Measurements from ENCODE around the gene C2CD2L. TPM values are rescaled to one million over a fixed set of nuclear protein-coding genes. Genes with fewer than 3 reads are reported as not detected.
"Not testable (repeated sequence)": the region's sequence is repeated elsewhere in the genome, so short reads cannot be mapped to it uniquely, and the experiment has no call there.

Gene C2CD2L
- total and polyA plus RNA-seq, 2 donors (not counting 1 experiment from before 2014, with no cell fraction given): 3.0 TPM

DNA sequence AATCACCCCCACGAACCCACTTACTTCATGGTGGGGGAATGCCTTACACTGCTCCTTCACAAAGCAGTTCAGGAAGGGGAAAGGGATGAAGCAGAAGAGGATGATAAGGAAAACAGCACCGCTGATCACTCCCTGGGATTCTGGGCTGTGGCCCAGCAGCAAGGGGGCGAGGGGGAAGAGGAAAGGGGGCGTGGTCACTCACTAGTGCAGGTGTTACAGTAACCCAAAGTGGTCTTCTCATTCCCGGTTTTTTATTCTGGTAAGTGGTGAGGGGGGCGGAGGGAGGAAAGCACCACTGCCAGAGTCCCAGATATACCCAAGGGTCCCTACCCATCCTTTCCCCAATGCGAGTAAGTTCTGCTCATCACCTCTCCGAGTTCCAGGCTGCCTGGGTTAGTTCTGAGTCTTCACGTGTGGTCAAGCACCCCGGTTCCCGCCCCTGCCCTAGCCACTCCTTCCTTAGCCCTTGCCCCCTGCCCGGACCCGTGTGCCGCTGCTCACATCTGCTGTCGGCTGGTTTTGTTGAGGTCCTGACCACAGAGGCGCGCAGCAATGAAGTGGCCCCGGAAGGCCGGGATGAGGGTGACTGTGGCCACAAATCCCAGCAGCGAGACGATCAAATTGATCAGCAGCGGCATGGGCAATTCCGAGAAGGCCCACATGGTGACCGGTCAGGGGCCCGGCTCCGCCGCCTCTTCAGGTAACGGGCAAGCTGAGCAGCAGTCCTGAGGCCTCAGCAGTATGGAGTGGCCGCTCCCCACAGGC is 6.0 kb upstream of the C2CD2L start:
- peak overlapping the region; percentile 79 for H3K9ac ChIP-seq (ENCODE audit: insufficient read depth, low read length)
- H3K36me3 ChIP-seq (ENCODE audit: control insufficient read depth, insufficient read depth, low read length): peaks cover 9% of the 10 kb centered on the region
- TF ChIP-seq, protein P1, sequence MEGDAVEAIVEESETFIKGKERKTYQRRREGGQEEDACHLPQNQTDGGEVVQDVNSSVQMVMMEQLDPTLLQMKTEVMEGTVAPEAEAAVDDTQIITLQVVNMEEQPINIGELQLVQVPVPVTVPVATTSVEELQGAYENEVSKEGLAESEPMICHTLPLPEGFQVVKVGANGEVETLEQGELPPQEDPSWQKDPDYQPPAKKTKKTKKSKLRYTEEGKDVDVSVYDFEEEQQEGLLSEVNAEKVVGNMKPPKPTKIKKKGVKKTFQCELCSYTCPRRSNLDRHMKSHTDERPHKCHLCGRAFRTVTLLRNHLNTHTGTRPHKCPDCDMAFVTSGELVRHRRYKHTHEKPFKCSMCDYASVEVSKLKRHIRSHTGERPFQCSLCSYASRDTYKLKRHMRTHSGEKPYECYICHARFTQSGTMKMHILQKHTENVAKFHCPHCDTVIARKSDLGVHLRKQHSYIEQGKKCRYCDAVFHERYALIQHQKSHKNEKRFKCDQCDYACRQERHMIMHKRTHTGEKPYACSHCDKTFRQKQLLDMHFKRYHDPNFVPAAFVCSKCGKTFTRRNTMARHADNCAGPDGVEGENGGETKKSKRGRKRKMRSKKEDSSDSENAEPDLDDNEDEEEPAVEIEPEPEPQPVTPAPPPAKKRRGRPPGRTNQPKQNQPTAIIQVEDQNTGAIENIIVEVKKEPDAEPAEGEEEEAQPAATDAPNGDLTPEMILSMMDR (conservative IDR thresholded peaks at IDR 0.05 in 1 of 2, IDR thresholded peaks at IDR 0.05 in 1 of 2; ENCODE audit: low read depth in 1 of 2, low read length in 2 of 2): no peak
- no peak for TF ChIP-seq EZH2 (IDR thresholded peaks at IDR 0.05; ENCODE audit: low read length, missing control alignments)
- H3K9me3 ChIP-seq (ENCODE audit: control insufficient read depth, insufficient read depth, low read depth, low read length): no peaks in the 10 kb centered on the region
- peak overlapping the region; percentile 77 for H2AFZ ChIP-seq (ENCODE audit: low read length)
- H3K79me2 ChIP-seq (ENCODE audit: control insufficient read depth, insufficient read depth, low read length): peaks cover 18% of the 10 kb centered on the region
- DNase-seq (ENCODE audit: low read depth in 2 of 2): no peak
- H4K20me1 ChIP-seq (ENCODE audit: control insufficient read depth, extremely low read depth, insufficient read depth, low read length): no peaks in the 10 kb centered on the region
- peak overlapping the region; percentile 96 for H3K27ac ChIP-seq (ENCODE audit: insufficient read depth, low read length)
- no peaks in the 10 kb centered on the region for H3K27me3 ChIP-seq (ENCODE audit: control insufficient read depth, insufficient read depth, low read length)
- peak overlapping the region; percentile 99 for H3K4me2 ChIP-seq (ENCODE audit: extremely low read depth, insufficient read depth, low read length)
- peaks cover 10% of the 10 kb centered on the region for H3K4me1 ChIP-seq (ENCODE audit: control insufficient read depth, extremely low read depth, insufficient read depth, low read length)
- H3K4me3 ChIP-seq (replicated peaks in 1 of 4; ENCODE audit: control extremely low read depth in 1 of 4, insufficient read depth in 1 of 4, low read depth in 3 of 4, low read length in 4 of 4): peak overlapping the region; percentile 71 to 90 (median 86)

DNA sequence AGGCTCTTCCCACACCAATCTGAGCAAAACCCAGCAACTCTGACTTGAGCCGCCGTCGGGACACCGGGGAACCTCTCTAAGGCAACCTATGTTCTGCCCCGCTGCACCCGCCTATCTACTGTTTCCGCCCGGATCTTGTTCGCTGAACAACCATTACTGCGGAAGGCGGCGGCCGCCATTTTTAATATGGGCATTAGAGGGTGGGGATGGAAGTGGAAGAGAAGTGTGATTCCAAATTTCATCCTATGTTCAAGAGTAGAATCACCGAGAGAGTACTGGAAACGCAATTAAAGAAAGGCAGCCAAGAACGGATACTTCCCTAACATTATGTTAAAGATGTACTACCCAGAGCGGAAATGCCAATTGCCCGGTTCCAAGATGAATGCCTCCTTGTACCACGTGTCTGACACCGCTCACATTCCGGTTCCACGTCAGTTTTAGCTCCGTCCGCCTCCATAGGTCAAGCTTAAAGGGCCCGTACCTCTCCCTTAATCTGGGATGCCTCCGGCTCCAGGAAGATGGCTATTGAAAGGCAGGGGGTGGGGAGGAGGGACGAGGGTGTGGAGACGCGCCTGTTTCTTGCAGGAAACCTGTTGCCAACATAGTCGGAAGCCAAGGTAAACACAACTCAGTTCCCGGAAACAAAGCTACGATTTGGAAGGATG is 5.3 kb upstream of the C2CD2L start, which contains the start of gene DPAGT1:
DPAGT1 (minus strand) TSS at position 95 of the 665 bp plus-strand sequence. CDS start 198 bp downstream, outside the sequence.
- no peaks in the 10 kb centered on the region for H4K20me1 ChIP-seq (ENCODE audit: control insufficient read depth, extremely low read depth, insufficient read depth, low read length)
- TF ChIP-seq, protein P1 (conservative IDR thresholded peaks at IDR 0.05 in 1 of 2, IDR thresholded peaks at IDR 0.05 in 1 of 2; ENCODE audit: low read depth in 1 of 2, low read length in 2 of 2): no peak
- no peak for TF ChIP-seq EZH2 (IDR thresholded peaks at IDR 0.05; ENCODE audit: low read length, missing control alignments)
- H3K9ac ChIP-seq (ENCODE audit: insufficient read depth, low read length): peak within 1 kb of the TSS; percentile 79
- H3K36me3 ChIP-seq (ENCODE audit: control insufficient read depth, insufficient read depth, low read length): peaks cover 9% of the 10 kb centered on the region
- peak within 1 kb of the TSS; percentile 71 to 90 (median 86) for H3K4me3 ChIP-seq (replicated peaks in 1 of 4; ENCODE audit: control extremely low read depth in 1 of 4, insufficient read depth in 1 of 4, low read depth in 3 of 4, low read length in 4 of 4)
- H3K9me3 ChIP-seq (ENCODE audit: control insufficient read depth, insufficient read depth, low read depth, low read length): no peaks in the 10 kb centered on the region
- peak; percentile 97 to 98 for DNase-seq (ENCODE audit: low read depth in 2 of 2)
- peak within 1 kb of the TSS; percentile 96 for H3K27ac ChIP-seq (ENCODE audit: insufficient read depth, low read length)
- peaks cover 14% of the 10 kb centered on the region for H3K4me1 ChIP-seq (ENCODE audit: control insufficient read depth, extremely low read depth, insufficient read depth, low read length)
- peak within 1 kb of the TSS; percentile 82 for H2AFZ ChIP-seq (ENCODE audit: low read length)
- H3K27me3 ChIP-seq (ENCODE audit: control insufficient read depth, insufficient read depth, low read length): no peaks in the 10 kb centered on the region
- H3K79me2 ChIP-seq (ENCODE audit: control insufficient read depth, insufficient read depth, low read length): peaks cover 18% of the 10 kb centered on the region
- peak within 1 kb of the TSS; percentile 99 for H3K4me2 ChIP-seq (ENCODE audit: extremely low read depth, insufficient read depth, low read length)

GRCh38 chr11:119103161-119103664 is 3.9 kb upstream of the C2CD2L start:
- not testable (repeated sequence) for H3K27me3 ChIP-seq (ENCODE audit: control insufficient read depth, insufficient read depth, low read length); DNase-seq (ENCODE audit: low read depth in 2 of 2); H3K9ac ChIP-seq (ENCODE audit: insufficient read depth, low read length); H3K36me3 ChIP-seq (ENCODE audit: control insufficient read depth, insufficient read depth, low read length); H4K20me1 ChIP-seq (ENCODE audit: control insufficient read depth, extremely low read depth, insufficient read depth, low read length); H2AFZ ChIP-seq (ENCODE audit: low read length); H3K9me3 ChIP-seq (ENCODE audit: control insufficient read depth, insufficient read depth, low read depth, low read length)
- peak overlapping the region; percentile 58 for H3K4me2 ChIP-seq (ENCODE audit: extremely low read depth, insufficient read depth, low read length)
- H3K4me3 ChIP-seq (replicated peaks in 1 of 4; ENCODE audit: control extremely low read depth in 1 of 4, insufficient read depth in 1 of 4, low read depth in 3 of 4, low read length in 4 of 4): peak overlapping the region in 1 of 4 experiments; percentile 83
- H3K27ac ChIP-seq (ENCODE audit: insufficient read depth, low read length): peak overlapping the region; percentile 96
- peaks cover 22% of the 10 kb centered on the region for H3K79me2 ChIP-seq (ENCODE audit: control insufficient read depth, insufficient read depth, low read length)
- peaks cover 15% of the 10 kb centered on the region for H3K4me1 ChIP-seq (ENCODE audit: control insufficient read depth, extremely low read depth, insufficient read depth, low read length)

All from fibroblast of lung (primary cell).